Measurements from ENCODE around the gene KLK1.
"Not testable (repeated sequence)": the region's sequence is repeated elsewhere in the genome, so short reads cannot be mapped to it uniquely, and the experiment has no call there.

The KLK1 gene

DNA sequence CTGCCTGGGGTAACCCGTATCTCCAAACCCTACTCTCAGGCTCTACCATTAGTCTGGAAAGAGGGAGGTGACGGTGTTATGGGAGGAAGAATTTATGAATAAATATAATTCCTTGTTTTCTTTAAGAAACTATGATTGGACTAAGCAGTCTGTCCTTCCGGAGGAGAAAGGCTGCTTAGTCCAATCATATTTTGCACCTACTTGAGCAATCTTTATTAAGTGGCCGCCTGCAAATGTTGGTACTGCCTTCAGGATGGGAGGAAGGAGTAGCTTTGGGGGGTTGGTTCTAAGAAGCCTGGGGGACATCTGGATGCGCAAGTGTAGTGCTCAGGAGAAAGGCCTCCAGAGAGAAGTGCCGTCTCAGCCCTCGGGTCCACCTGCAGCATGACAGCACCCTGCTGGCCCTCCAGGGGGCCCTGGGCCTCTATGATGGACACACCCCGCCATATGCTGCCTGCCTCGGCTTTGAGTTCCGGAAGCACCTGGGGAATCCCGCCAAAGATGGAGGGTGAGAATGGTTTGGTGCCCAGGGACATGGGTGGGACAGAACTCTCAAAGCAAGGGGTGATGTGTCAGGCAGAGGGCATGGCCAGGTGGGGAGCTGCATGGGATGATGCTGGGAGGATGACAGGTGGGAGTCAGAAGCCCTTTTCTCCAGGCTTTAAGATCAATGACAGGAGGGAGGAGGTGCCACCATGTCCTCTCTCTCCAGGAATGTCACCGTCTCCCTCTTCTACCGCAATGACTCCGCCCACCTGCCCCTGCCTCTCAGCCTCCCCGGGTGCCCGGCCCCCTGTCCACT lies 29.3 kb downstream of the KLK1 start:
- DNase-seq (ENCODE audit: low read depth, low spot score) = peak; percentile 65

DNA sequence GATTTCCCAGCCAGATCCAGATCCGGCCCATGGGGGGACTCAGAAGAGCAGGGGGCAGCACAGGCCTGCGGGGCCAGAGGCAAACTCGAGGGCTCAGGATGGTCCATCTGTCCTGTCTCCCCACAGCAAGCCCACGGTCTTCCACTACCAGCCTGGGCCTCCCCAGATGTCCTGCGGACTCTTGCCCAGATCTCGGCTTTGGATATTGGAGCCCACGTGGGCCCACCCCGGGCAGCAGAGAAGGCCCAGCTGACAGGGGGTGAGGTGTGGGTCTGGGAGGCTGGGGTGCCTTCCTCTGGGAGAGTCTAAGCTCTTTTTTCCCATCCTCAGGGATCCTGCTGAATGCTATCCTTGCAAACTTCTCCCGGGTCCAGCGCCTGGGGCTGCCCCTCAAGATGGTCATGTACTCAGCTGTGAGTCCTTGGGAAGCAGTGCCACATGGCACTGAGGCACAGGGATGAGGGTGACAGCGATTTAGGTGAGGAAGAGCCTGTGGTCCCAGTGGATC lies 30.0 kb downstream of the KLK1 start:
- no peak for DNase-seq (ENCODE audit: low read depth, low spot score)

DNA sequence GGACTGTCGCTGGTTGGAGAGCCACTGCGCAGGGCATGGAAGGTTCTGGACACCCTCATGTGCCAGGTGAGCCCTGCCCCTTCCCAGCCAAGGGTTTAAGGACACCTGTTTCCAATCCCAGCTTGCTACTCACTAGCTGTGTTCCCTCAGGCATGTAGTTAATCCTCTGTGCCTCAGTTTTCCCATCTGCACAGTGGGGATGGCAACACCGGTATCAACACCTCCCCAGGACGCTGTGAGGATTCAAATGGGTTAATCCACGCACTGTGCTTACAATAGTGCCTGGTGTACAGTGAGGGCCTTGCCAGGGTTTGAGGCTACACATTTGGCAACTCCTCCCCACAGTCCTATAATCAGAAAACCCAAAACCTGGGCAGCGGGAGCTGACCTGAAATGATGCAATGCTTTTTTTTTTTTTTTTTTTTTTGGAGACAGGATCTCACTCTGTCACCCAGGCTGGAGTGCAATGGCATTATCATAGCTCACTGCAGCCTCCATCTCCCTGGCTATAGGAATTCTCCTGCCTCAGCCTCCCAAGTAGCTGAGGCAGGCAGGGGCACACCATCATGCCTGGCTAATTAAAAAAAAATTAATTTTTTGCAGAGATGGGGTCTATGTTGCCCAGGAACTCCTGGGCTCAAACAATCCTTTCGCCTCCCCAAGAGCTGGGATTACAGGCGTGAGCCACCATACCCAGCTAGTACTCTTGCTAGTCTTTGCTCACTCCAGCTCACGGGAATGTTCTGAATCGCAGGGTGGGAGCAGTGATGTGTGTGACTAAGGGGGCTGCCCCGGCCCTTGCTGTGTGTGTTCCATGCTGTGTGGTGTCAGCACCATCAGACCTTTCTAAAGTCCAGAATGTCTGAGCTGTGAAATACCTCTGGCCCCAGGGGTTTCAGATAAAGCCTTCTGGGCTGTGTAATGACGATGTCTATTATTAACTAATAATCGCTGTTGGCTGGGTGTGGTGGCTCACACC lies 31.0 kb downstream of the KLK1 start:
- DNase-seq (ENCODE audit: low read depth, low spot score) = no peak

DNA sequence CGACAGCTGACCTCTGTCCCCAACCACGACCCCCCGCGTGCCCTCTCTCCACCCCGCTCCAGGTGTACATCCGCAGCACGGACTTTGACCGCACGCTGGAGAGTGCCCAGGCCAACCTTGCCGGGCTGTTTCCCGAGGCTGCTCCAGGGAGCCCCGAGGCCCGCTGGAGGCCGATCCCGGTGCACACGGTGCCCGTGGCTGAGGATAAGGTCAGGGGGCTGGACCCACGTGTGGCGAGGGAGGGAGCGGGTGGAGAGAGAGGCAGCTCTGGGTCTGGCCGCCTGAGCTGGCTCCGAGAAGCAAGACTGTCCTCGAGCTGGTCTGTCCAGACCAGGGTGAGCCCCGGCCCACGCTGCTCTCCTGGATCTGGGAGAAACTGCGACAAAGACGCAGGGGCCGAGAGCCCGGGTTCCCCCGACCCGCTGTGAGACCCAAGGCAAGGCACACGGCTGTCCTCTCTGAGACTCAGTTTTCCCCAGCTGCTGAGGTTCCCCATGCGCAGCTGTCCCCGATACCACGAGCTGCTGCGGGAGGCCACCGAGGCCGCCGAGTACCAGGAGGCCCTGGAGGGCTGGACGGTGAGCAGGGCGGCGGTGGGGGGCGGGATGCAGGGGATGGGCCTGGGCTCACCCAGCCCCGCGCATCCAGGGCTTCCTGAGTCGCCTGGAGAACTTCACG lies 31.9 kb downstream of the KLK1 start:
- DNase-seq (ENCODE audit: low read depth, low spot score) = no peak

DNA sequence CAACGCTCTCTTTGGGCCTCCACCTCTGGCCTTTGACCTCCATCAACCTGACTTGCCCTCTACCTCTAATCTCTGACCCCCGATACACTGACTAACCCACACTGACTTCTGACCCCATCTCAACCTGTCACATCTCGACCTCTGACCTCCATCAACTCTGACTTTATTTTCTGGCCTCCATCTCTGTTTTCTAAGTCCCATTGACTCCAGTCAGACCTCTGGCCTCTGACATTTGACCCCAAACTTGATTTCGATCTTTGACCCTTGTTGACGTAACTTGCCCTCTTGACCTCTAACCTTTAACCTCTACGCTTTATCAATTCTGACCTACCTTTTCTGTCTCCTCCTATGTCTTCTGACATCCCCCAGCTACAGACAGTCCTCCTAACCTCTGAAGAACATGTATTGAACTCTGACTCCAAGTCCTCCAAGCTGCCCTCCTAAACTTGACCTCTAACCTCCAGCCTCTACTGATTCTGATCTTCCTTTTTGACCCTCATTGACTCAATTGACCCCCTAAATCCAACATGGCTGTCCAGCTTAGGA lies 32.6 kb downstream of the KLK1 start:
- DNase-seq (ENCODE audit: low read depth, low spot score) = no peak

DNA sequence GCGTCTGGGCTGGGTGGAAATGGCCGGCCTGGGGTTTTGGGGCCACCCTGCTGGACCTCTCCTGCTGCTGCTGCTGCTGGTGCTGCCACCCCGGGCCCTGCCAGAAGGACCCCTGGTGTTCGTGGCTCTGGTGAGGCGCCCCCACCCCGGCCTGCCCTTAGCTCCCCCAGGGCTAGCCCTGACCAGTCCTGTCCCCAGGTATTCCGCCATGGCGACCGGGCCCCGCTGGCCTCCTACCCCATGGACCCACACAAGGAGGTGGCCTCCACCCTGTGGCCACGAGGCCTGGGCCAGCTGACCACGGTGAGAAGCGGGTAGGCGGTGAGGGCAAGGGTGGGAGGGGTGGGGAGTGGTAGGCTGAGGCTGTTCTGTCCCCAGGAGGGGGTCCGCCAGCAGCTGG lies 33.2 kb downstream of the KLK1 start, which contains the start of gene ACP4:
TSS of gene ACP4 (plus strand) at position 20 of the 400 bp plus-strand sequence. CDS start at position 20, 0 bp downstream.
- DNase-seq (ENCODE audit: low read depth, low spot score) = no peak

DNA sequence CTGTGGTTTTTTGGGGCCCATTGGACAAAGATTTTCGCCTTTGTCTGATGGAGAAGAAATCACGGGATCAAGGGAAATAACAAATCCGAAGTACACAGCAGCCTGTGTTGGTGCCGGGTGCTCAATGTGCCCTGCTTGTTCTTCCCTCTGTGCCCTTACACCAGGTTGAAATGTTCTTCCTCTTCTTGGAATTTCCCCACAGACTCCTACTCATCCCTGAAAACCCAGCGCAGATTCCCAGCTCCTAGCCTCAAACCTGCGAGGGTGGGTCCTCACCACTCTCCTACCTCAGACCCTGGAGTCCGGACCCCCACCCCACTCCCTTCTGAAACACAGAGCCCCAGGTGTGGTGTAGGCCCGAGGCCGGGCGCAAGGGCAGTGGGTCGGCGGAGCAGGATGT lies 38.3 kb downstream of the KLK1 start:
- no peak for DNase-seq (ENCODE audit: low read depth, low spot score)

DNA sequence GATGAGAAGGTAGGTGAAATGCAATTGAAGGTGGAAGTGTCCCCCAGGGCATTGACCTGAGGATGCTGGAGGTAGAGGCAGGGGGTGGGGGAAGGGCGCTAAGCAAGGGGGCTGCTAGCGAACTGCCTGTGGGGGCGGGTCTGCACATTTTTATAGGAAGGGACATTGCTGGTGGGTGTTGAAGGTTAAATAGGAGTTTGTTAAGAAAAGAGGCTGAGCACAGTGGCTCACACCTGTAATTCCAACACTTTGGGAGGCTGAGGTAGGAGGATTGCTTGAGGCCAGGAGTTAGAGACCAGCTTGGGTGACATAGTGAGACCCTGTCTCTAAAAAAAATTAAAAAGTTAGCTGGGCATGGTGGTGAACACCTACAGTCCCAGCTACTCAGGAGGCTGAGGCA lies 38.9 kb downstream of the KLK1 start:
- no peak for DNase-seq (ENCODE audit: low read depth, low spot score)

DNA sequence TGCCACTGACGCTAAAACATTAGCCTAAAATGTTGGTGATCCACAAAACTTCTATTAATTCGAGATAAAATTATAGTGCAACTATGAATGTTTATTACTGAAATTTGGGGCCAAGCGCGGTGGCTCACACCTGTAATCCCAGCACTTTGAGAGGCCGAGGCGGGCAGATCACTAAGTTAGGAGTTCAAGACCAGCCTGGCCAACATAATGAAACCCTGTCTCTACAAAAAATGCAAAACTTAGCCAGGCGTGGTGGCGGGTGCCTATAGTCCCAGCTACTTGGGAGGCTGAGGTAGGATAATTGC lies 39.8 kb downstream of the KLK1 start:
- not testable (repeated sequence) for DNase-seq (ENCODE audit: low read depth, low spot score)

DNA sequence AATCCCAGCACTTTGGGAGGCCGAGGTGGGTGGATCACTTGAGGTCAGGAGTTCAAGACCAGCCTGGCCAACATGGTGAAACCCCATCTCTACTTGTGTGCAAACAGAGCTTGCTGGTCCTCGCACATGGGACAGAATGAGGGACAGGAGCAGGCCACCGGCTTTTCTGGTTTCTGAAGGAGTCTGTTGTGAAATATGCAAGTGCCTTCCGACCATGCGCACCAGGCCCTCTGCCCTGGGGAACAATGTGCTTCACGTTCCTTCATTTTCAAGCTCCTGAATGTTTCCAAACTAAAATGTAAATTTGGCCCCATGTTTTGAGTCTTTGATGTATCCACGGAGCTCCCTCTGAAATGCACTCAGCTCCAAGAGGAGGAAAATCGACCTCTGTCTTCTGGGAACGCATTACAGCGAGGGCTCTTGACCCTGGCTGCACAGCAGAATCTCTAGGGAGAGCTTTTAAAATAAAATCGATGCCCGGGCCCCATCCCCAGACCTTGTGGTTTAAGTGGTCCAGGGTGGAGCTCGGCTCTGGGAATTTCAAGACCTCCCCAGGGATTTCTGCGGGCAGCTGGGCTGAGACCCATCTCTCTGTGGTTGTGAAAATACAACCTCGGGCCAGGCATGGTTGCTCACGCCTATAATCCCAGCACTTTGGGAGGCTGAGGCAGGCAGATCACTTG lies 42.7 kb downstream of the KLK1 start:
- peak; percentile 83 for DNase-seq (ENCODE audit: low read depth, low spot score)

DNA sequence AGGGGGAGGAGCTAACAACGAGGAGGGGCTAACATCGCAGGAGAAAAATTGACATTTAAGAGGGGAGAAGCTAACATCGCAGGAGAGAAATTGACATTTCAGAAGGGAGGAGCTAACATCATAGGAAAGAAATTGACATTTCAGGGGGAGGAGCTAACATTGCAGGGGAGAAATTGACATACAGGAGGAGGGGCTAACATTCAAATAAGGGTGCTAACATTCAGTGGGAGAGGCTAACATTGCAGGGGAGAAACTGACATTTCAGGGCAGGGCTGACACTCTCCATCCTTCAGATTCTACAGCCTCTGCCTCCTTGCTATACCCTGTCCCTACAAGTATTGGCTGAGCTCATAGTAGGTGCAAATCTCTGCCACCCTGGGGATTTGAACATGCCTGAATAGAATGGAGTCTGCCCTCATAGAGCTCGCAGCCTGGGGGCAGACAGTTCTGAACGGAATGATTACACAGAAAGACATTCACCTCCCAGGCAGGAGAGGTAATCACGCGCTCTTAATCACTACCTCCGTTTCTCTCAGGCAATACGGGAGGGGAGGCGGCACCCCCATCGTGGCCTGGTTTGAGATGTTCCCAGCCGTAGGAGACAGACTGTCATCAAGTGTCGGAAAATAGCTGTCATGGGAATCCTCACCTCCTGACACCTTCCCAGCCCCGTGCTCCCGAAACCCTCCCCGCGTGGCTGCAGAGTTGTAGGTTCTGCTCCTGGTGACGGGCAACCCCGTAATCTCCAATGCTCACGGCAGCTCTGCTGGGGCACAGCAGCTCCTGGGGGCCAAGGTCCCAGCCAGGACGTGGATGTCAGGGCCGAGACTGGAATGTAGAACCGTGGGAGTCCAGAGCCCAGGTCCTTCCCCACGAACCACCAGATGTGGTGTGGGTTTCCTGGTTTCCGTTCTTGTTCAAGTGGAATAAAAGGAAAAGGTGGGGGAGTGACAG lies 43.8 kb downstream of the KLK1 start:
- peak; percentile 81 for DNase-seq (ENCODE audit: low read depth, low spot score)

DNA sequence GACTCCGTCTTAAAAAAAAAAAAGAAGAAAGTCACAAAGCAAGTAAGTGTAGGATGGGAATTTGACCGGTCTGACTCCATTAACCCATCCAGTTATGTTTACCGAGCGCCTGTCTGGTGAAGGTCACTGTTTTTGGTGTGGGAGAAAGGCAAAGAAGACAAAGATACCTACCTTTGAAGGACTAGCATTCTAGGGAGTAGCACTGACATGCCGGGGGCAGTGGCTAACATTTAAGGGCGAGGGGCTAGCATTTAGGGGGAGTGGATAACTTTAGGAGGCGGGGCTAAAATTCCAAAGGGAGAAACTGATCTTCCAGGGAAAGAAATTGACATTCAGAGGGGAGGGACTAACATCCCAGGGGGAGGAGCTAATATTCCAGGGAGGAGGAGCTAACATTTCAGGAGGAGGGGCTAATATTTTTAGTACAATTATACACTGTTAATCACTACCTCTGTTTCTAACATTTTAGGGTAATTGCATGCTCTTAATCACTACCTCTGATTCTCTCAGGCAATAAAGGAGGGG lies 44.6 kb downstream of the KLK1 start:
- DNase-seq (ENCODE audit: low read depth, low spot score) = peak; percentile 70

DNA sequence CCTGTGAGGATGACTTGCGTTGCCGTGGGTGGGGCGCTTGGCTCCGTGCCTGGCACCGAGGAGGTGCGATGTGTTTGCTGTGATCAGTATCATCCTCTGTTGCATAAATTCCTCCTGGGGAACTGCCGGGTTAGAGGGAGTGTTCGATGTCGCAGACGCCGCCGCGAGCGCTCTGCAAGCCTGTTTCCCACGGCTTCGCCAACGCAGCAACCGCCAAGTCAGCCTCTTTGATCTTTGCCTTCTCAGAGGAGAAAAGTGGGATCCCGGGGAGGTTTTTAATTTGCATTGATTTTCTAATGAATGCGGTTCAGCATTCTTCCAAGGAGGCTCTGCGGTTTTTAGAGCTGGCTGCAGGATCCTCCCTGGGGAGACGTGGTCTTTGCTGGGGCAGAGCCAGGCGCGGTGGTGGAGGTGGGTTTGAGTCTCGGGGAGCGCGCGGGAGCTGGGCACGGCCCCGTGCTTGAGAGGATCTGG lies 45.7 kb downstream of the KLK1 start:
- peak; percentile 94 for DNase-seq (ENCODE audit: low read depth, low spot score)

DNA sequence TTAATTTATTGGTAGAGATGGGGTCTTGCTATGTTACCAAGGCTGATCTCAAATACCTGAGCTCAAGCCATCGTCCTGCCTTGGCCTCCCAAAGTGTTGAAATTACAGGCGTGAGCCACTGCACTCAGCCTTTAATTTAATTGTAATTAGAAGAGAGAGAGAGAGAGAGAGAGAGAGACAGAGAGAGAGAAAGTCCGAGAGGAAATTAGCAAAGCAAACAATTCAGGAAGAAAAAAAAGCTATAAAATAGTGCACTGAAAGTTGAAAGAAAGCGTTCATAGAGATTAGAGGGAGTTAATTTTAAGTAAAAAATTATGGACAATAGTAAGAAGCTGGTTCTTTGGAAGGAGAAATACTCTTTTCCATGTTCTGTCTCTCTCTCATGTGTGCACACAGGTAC lies 46.3 kb downstream of the KLK1 start:
- DNase-seq (ENCODE audit: low read depth, low spot score) = no peak

DNA sequence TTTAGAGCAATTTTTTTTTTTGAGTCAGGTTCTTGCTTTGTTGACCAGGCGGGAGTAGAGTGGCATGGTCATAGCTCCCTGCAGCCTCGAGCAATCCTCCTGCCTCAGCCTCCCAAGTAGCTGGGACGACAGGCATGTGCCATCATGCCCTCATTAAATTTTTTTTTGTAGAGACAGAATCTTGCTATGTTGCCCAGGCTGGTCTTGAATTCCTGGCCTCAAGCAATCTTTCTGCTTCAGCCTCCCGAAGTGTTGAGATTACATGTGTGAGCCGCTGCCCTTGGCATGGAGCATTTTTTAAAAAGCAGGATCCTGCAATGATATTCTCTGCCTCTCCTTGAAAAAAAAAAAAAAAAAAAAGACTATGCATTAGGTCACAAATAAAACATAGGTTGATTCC lies 47.5 kb downstream of the KLK1 start:
- no peak for DNase-seq (ENCODE audit: low read depth, low spot score)

DNA sequence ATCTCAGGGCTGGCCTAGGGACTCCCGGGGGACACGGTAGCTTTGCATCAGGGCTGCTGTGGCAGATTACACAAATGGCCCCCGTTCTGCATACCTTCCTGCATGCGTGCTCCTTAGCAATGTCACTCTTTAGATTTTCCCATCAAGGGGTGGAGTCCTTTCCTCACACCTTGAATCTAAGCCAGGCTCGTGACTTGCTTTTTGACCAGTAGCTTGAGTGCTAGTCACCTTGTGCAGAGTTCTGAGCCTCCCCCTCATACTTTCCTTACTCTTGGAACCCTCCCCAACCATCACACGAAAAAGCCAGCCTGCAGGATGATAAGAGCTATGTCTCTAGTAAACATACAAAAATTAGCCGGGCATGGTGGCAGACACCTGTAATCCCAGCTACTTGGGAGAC lies 50.1 kb downstream of the KLK1 start:
- DNase-seq (ENCODE audit: low read depth, low spot score) = not testable (repeated sequence)

DNA sequence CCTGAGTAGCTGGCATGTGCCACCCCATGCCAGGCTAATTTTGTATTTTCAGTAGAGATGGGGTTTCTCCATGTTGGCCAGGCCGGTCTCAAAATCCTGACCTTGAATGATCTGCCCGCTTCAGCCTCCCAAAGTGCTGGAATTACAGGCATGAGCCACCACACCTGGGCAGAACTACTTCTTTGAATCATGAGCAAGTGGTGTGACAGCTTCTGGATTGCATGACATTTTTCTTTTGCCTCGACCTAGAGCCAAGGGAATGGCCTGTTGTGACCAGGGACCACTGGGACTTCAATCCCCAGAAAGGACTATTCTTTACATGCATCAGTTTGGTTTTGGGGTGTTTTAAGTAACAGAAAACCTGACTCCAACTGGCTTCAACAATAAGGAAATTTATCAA lies 50.7 kb downstream of the KLK1 start:
- DNase-seq (ENCODE audit: low read depth, low spot score) = not testable (repeated sequence)

DNA sequence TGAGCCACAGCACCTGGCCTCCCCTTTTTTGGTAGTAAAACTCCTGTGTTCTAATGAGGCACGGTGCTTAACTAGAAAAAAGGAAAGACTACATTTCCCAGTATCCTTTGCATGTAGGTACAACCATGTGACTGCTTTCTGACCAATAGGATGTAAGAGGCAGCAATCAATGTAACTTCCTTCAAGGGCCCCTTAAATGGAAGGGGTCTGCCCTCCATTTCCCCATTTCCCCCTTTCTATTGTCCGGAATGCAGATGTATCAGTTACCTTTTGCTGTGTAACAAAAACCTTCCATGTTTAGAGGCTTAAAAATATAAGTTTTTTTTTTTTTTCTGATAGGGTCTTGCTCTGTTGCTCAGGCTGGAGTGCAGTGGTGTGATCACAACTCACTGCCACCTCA lies 51.1 kb downstream of the KLK1 start:
- DNase-seq (ENCODE audit: low read depth, low spot score) = no peak

DNA sequence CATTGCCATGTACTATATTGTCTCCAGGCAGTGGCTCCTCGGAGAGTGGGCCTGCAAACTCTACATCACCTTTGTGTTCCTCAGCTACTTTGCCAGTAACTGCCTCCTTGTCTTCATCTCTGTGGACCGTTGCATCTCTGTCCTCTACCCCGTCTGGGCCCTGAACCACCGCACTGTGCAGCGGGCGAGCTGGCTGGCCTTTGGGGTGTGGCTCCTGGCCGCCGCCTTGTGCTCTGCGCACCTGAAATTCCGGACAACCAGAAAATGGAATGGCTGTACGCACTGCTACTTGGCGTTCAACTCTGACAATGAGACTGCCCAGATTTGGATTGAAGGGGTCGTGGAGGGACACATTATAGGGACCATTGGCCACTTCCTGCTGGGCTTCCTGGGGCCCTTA lies 52.7 kb downstream of the KLK1 start:
- DNase-seq (ENCODE audit: low read depth, low spot score) = no peak

DNA sequence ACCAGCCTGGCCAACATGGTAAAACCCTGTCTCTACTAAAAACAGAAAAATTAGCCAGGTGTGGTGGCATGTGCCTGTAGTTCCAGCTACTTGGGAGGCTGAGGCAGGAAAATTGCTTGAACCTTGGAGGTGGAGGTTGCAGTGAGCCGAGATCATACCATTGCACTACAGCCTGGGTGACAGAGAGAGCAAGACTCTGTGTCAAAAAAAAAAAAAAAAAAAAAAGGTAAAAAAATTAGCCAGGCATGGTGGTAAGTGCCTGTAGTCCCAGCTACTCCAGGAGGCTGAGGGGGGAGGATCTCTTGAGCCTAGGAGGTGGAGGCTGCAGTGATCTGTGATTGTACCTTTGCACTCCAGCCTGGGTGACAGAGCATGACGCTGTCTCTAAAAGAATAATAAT lies 53.4 kb downstream of the KLK1 start, which contains the start of gene GPR32:
TSS of gene GPR32 (plus strand) at position 301 of the 400 bp plus-strand sequence. CDS start 137 bp downstream, outside the sequence.
- not testable (repeated sequence) for DNase-seq (ENCODE audit: low read depth, low spot score)
